ENCODE results near the gene CRYBA2. TPM values are rescaled to one million over a fixed set of nuclear protein-coding genes. Genes with fewer than 3 reads are reported as not detected.
A peak's percentile ranks its signal among the peaks of the same experiment; 100 is the strongest.

Gene CRYBA2
- total and polyA plus RNA-seq, 8 donors: 3.7 to 314 (median 13.2) TPM

GRCh38 chr2:218959141-218959731, 34.0 kb downstream of the CRYBA2 start, which contains the start of gene CDK5R2:
Gene CDK5R2, plus strand, starts transcription at chr2:218959666. Its CDS starts 155 bp downstream, at chr2:218959821.
- intact Hi-C loops (cut with DNase I): no loop called here
- Histone ChIP-seq H3K9me3 (no peaks in the 10 kb centered on the region), H3K27me3 (peaks cover 0 to 51% (median 7%) of the 10 kb centered on the region in 4 donors), H3K4me3 (peak within 1 kb of the TSS; percentile 16 to 45 (median 26)), H3K4me1 (no peaks in the 10 kb centered on the region), H3K36me3 (no peaks in the 10 kb centered on the region), H3K27ac (no peak within 1 kb of the TSS)
- WGBS, 2 donors: 5 to 8% methylated on average over 28 to 37 of the region's 37 CpGs
- peak; percentile 42 to 82 (median 76) for ATAC-seq
- TF ChIP-seq CTCF (IDR thresholded peaks at IDR 0.05): no peak
- no peak for FAIRE-seq
- peak; percentile 59 to 83 (median 71) for DNase-seq

GRCh38 chr2:218958276-218958675, 34.9 kb downstream of the CRYBA2 start:
- H3K27me3 ChIP-seq: peaks cover 0 to 41% (median 6%) of the 10 kb centered on the region in 4 donors
- intact Hi-C loops (cut with DNase I): no loop called here
- 88 to 100% methylated on average over 1 of the region's 1 CpG for WGBS, 2 donors
- H3K9me3 ChIP-seq: no peaks in the 10 kb centered on the region
- H3K4me3 ChIP-seq: no peak overlapping the region
- H3K4me1 ChIP-seq: no peaks in the 10 kb centered on the region
- DNase-seq (no peak), FAIRE-seq (no peak), ATAC-seq (no peak)
- H3K27ac ChIP-seq: no peak overlapping the region
- no peaks in the 10 kb centered on the region for H3K36me3 ChIP-seq
- TF ChIP-seq CTCF (IDR thresholded peaks at IDR 0.05): no peak

GRCh38 chr2:218957671-218958070, 35.6 kb downstream of the CRYBA2 start:
- no peak for FAIRE-seq
- H3K4me1 ChIP-seq: no peaks in the 10 kb centered on the region
- no peak for DNase-seq
- no peaks in the 10 kb centered on the region for H3K9me3 ChIP-seq
- no peak overlapping the region for H3K27ac ChIP-seq
- no peak for TF ChIP-seq CTCF (IDR thresholded peaks at IDR 0.05)
- intact Hi-C loops (cut with DNase I): no loop called here
- H3K36me3 ChIP-seq: no peaks in the 10 kb centered on the region
- no peak for ATAC-seq
- no peak overlapping the region for H3K4me3 ChIP-seq
- H3K27me3 ChIP-seq: peaks cover 0 to 36% (median 6%) of the 10 kb centered on the region in 4 donors
- 68 to 71% methylated on average over 4 of the region's 4 CpGs for WGBS, 2 donors

GRCh38 chr2:218956039-218956438, 37.2 kb downstream of the CRYBA2 start:
- Histone ChIP-seq H3K27me3 (peaks cover 0 to 20% (median 3%) of the 10 kb centered on the region in 4 donors), H3K4me1 (no peaks in the 10 kb centered on the region), H3K27ac (no peak overlapping the region), H3K4me3 (no peak overlapping the region), H3K36me3 (no peaks in the 10 kb centered on the region), H3K9me3 (no peaks in the 10 kb centered on the region)
- DNase-seq: no peak
- intact Hi-C loops (cut with DNase I): no loop called here
- 36 to 44% methylated on average over 1 of the region's 1 CpG for WGBS, 2 donors
- no peak for FAIRE-seq
- ATAC-seq: no peak
- TF ChIP-seq CTCF (IDR thresholded peaks at IDR 0.05): no peak

- intact Hi-C loops (cut with DNase I): no loop called here
- no peak for FAIRE-seq
- 71 to 74% methylated on average over 8 of the region's 8 CpGs for WGBS, 2 donors
- Histone ChIP-seq H3K4me3 (no peak overlapping the region), H3K4me1 (no peaks in the 10 kb centered on the region), H3K27me3 (peaks cover 0 to 12% (median 0%) of the 10 kb centered on the region in 4 donors), H3K36me3 (no peaks in the 10 kb centered on the region), H3K9me3 (no peaks in the 10 kb centered on the region), H3K27ac (no peak overlapping the region)
- no peak for ATAC-seq
- no peak for DNase-seq
- no peak for TF ChIP-seq CTCF (IDR thresholded peaks at IDR 0.05)
These were observed 38.5 kb downstream of the CRYBA2 start for GRCh38 chr2:218954541-218955300.

Measured in pancreas (tissue), 10 donors.